ENCODE results near the gene CLEC2L.

CLEC2L gene

DNA sequence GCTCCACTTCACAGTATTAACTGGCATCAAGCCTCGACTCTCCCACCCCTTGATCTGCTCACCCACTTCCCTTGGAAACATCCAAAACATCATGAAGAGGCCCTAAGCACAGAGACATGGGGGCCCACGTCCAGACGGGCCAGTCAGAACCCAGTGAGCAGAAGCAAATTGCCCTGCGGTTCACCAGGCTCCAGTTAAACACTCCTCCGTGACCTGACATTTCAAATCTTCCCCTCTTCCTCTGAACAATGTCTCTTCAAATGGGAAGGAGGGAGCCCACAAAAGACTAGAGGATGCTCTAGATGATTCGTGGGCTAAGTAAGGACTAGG lies 44.8 kb downstream of the CLEC2L start:
- H3K4me1 Mint-ChIP-seq: peaks cover 7% of the 10 kb centered on the region
- H3K4me3 Mint-ChIP-seq: no peak overlapping the region
- H3K27ac Mint-ChIP-seq: no peak overlapping the region
- TF ChIP-seq, protein P1, sequence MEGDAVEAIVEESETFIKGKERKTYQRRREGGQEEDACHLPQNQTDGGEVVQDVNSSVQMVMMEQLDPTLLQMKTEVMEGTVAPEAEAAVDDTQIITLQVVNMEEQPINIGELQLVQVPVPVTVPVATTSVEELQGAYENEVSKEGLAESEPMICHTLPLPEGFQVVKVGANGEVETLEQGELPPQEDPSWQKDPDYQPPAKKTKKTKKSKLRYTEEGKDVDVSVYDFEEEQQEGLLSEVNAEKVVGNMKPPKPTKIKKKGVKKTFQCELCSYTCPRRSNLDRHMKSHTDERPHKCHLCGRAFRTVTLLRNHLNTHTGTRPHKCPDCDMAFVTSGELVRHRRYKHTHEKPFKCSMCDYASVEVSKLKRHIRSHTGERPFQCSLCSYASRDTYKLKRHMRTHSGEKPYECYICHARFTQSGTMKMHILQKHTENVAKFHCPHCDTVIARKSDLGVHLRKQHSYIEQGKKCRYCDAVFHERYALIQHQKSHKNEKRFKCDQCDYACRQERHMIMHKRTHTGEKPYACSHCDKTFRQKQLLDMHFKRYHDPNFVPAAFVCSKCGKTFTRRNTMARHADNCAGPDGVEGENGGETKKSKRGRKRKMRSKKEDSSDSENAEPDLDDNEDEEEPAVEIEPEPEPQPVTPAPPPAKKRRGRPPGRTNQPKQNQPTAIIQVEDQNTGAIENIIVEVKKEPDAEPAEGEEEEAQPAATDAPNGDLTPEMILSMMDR (IDR thresholded peaks at IDR 0.05; ENCODE audit: unreplicated experiment in 3 of 3): no peak
- H3K27me3 Mint-ChIP-seq (ENCODE audit: low read depth): no peaks in the 10 kb centered on the region
- H3K9me3 Mint-ChIP-seq: no peaks in the 10 kb centered on the region
- H3K36me3 Mint-ChIP-seq (ENCODE audit: low read depth): peaks cover 73% of the 10 kb centered on the region

DNA sequence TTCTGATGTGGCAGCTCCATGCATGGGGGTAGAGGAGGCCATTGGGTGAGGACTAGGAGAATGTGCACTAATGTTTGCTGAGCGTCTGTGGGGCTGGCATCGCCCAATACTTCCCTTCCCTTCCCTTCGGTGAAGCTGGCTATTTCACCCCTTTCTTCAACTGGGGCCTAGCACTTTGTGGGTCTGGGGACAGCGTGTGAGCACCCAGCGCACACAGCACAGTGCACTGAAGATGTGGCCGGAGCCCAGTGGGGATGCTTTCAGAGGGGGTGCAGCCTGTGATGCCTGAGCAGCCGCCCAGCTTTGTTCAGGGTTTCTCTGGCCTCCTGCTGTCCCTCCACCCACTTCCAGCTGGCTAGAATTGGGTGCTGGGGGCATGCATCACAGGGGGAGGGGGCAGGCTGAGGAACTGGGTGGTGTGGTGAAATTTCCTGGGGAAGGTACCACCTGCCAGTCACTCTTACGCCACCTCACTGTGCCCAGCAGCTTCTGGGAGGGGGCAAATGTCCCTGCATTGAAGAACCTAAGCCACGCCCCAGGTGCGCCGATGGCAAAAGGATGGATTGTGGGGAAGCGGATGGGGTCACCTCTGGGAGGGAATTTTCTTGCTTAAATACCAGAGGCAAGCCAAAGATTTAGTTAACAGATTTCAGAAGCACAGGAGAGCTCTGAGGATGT lies 45.5 kb downstream of the CLEC2L start:
- H3K4me3 Mint-ChIP-seq: no peak overlapping the region
- peaks cover 7% of the 10 kb centered on the region for H3K4me1 Mint-ChIP-seq
- no peaks in the 10 kb centered on the region for H3K27me3 Mint-ChIP-seq (ENCODE audit: low read depth)
- TF ChIP-seq, protein P1 (IDR thresholded peaks at IDR 0.05; ENCODE audit: unreplicated experiment in 3 of 3): no peak
- H3K9me3 Mint-ChIP-seq: no peaks in the 10 kb centered on the region
- H3K36me3 Mint-ChIP-seq (ENCODE audit: low read depth): peaks cover 72% of the 10 kb centered on the region
- H3K27ac Mint-ChIP-seq: no peak overlapping the region

DNA sequence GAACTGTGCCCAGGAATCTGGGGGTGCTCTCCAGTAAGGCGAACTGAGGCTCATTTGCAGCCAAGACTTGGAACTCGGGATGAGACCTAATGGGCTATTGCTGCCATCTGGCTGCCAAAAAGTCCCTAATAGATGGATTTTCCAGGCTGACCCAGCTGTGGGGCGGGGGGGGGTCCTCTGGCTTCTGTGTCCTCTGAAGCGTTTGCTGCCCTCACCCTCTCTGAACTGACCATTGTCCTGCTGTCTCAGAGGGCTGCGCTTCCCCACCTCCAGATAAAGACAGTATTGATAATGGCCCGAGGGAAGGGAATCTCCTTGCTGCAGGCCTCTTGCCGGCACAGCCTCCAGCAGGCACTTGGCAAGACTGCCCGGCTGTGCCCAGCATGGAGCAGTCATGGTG lies 46.6 kb downstream of the CLEC2L start:
- TF ChIP-seq, protein P1 (IDR thresholded peaks at IDR 0.05; ENCODE audit: unreplicated experiment in 3 of 3): no peak
- no peaks in the 10 kb centered on the region for H3K9me3 Mint-ChIP-seq
- peaks cover 71% of the 10 kb centered on the region for H3K36me3 Mint-ChIP-seq (ENCODE audit: low read depth)
- peaks cover 7% of the 10 kb centered on the region for H3K4me1 Mint-ChIP-seq
- H3K4me3 Mint-ChIP-seq: no peak overlapping the region
- no peak overlapping the region for H3K27ac Mint-ChIP-seq
- no peaks in the 10 kb centered on the region for H3K27me3 Mint-ChIP-seq (ENCODE audit: low read depth)

DNA sequence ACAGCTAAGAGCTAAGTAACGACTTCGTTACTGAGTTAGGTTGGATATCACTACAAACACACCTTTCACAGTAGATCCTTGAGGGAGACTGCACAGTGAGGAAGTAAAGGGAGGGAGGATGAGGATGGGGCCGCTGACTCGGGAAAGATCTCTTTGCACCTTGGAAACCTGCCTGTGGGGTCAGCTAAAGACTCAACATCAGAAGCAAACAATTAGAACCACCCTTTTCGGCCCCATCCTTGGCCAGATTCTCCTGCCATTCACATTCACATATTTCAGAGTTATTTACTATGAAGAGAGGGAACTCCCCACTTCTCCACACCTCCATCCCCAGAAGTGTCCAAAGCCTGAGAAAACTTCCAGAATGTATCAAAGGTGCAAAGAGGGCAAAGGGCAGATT lies 47.1 kb downstream of the CLEC2L start:
- H3K27me3 Mint-ChIP-seq (ENCODE audit: low read depth): no peaks in the 10 kb centered on the region
- H3K27ac Mint-ChIP-seq: peak overlapping the region in 1 of 3 experiments; percentile 40
- no peak overlapping the region for H3K4me3 Mint-ChIP-seq
- H3K4me1 Mint-ChIP-seq: peaks cover 7% of the 10 kb centered on the region
- TF ChIP-seq, protein P1 (IDR thresholded peaks at IDR 0.05; ENCODE audit: unreplicated experiment in 3 of 3): no peak
- peaks cover 73% of the 10 kb centered on the region for H3K36me3 Mint-ChIP-seq (ENCODE audit: low read depth)
- H3K9me3 Mint-ChIP-seq: no peaks in the 10 kb centered on the region

DNA sequence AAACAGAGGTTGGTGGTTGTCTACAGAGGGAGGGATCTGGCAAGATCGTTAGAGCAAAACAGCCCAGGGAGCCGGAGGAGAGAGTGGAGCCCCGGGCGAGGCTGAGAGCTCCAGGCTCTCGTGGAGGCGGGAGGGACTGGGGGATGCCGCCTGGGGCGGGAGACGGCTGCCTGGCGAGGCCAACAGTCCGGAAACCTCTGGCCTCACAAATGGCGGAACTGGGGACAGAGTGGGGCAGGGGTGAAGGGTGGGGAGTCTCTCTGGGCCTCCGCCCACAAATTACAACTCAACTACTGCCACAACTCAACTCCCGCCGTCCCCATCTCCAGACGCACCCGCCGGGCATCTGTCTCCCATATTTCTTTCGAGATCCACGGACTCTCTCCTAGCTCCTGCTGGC lies 47.7 kb downstream of the CLEC2L start:
- Mint-ChIP-seq H3K36me3 (ENCODE audit: low read depth) (peaks cover 74% of the 10 kb centered on the region), H3K4me3 (no peak overlapping the region), H3K27ac (no peak overlapping the region), H3K9me3 (no peaks in the 10 kb centered on the region), H3K27me3 (ENCODE audit: low read depth) (no peaks in the 10 kb centered on the region), H3K4me1 (peaks cover 7% of the 10 kb centered on the region)
- TF ChIP-seq, protein P1 (IDR thresholded peaks at IDR 0.05; ENCODE audit: unreplicated experiment in 3 of 3): no peak

DNA sequence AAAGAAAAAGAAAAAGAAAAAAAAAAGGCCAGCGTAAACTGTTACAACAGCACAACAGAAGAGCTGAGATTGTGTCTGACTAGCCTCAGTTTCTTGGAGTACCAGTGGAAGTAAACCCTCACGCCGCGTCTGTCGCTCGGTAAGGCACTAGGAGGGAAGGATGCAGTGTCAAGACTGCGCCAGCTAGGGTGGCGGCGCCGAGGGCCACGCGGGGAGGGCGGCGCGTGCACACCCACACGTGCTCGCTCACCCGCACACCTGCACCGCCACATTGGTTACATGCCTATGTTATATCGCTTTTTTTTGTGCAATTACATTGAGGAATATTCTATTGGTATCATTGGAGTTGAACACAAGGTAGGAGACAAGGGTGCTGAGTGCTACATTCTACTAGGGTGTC lies 48.2 kb downstream of the CLEC2L start:
- Mint-ChIP-seq H3K36me3 (ENCODE audit: low read depth) (peaks cover 74% of the 10 kb centered on the region), H3K4me1 (peaks cover 7% of the 10 kb centered on the region), H3K27ac (no peak overlapping the region), H3K4me3 (no peak overlapping the region), H3K9me3 (no peaks in the 10 kb centered on the region), H3K27me3 (ENCODE audit: low read depth) (no peaks in the 10 kb centered on the region)
- TF ChIP-seq, protein P1 (IDR thresholded peaks at IDR 0.05; ENCODE audit: unreplicated experiment in 3 of 3): no peak
